Measurements from ENCODE around the gene CFAP77.

DNA sequence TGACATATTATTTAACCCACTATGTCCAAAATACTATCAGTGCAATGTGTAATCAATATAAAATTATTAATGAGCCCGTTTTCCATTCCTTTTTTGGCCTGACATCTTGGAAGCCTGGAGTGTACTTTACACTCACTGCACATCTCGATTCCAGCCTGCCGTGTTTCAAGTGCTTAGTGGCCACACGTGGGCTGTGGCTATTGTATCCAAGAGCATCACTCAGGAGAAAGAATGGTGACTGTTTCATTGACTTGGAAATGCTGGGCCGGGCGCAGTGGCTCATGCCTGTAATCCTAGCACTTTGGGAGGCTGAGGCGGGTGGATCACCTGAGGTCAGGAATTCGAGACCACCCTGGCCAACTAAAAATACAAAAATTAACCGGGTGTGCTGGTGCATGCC lies 54.5 kb downstream of the CFAP77 start:
- TF ChIP-seq YY1 (IDR thresholded peaks at IDR 0.05; ENCODE audit: insufficient read depth, insufficient read length), result no peak
- no peak for TF ChIP-seq ZNF274 (IDR thresholded peaks at IDR 0.05; ENCODE audit: low read depth, low read length)
- TF ChIP-seq SUZ12 (IDR thresholded peaks at IDR 0.05; ENCODE audit: extremely low read depth, insufficient read depth, insufficient read length), result no peak

Data from NT2/D1 (cell line).